CD4-positive, alpha-beta T cell treated with Interleukin-1 beta for 1 hour (primary cell): ENCODE data around the gene HPGD.

ENCODE experiments used
- DNase-seq, 2 donors: peaks; one replicate each; pipeline ENCODE4 v3.0.0-alpha.2; 2020 to 2022

Gene HPGD

DNA sequence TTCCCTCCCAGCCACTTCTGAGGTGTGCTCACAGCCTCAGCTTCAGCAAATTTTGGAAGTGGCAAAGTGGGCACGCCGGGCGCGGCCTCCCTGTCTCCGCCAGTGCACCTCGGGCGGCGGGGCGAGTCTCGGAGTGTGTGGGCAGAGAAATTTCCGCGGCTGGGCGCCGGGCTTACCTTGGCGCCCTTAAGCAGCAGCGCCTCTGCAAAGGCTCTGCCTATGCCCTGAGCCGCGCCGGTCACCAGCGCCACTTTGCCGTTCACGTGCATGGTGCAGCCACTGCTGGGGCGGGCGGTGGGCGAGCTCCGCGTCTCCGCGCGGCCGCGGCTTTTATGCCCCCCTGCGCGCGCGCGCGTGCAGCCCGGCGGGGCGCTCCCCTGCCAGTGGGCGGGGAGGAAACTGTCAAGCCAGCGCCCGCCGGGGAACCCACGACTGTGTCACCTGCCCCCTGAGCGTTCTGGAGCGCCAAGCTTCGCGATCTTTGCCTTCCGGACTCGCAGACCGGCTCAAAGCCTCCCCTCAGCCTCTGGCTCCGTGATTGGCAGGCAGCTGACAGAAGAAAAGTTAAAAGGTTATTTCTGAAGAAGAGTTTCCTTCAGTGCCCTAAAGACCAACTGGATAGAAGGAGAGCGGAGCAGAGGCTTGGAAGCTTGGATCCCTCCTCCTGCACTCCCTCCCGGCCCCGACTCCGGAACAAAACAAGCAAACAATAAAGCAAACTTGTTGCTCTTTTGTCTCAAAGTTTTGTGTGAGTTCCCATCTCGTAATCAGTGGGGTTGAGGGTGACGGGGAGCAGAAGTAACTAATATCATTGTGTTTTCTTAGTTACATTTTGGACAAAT, at the start of gene HPGD:
Gene HPGD, minus strand, starts transcription at position 306 of the 842 bp plus-strand sequence. Its CDS starts 37 bp downstream, at position 269.
- peak; percentile 66 to 76 for DNase-seq

DNA sequence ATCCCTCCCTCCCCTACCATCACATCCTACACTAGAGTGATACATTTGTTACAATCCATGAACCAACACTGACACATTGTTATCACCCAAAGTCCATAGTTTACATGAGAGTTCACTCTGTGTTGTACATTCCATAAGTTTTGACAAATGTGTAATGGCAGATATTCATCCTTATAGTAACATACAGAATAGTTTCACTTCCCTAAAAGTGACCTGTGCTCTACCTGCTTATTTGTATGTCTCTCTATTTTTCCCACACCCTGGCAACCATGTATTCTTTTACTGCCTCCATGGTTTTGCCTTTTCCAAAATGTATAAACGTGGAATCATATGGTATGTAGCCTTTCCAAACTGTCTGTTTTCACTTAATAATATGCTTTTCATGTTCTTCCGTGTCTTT, 42.2 kb upstream of the HPGD start:
- DNase-seq, result no peak

DNA sequence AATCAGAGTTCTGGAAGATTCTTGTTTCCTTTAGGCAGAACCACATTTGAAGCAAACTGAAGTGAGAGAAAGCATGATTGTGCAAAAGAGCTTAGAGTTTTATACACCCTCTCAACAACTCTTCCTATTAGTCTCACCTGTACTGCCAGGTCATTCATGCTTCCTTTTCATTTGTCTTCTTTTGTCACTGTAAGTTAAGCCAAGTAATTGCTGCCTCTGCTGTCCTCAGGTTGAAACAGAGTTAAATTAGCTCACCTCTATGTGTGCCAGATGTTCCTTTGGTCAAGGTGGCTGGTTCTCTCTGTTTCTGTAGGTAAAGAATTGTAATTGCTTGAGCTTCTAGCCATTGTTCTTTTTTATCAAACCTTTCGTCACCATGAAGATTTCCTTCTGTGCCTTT, 41.1 kb upstream of the HPGD start:
- DNase-seq, result no peak

DNA sequence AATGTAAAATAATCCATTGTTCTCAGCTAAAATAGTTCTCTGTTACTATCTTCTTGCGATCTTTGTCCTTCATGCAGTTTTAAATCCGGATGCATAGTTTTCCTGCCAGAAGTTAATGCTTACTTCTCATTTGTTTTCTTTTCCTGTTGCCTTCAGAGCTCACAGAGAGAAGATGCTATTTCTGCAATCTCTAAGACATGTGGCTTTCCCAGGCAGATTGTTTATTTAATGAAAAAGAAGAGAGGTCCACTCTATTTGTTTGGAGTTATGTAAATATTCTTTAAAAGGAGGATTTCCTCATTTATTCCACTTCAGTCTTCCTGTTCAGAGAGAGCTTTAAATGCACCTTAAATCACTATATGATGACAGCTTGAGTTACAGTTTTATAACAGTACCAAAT, 39.3 kb upstream of the HPGD start:
- no peak for DNase-seq

DNA sequence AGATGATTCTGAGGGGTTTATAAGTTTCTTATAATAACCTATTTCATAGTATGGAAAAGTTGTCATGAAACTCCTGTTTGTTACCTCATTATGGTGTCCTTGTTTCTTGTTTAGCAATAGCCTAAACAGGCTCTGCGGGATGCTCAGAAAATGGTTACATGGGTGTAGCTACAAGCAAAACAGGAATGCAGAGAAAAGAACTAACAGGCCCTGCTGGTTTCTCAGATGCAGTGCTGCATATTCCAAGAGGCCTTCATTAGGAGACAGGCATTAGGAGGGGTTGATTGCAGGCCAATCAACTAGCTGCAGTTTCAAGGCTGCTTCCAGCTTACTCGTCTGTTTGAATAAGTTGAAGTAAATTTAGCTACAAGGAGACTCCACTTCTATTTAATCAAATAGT, 37.6 kb upstream of the HPGD start:
- no peak for DNase-seq

DNA sequence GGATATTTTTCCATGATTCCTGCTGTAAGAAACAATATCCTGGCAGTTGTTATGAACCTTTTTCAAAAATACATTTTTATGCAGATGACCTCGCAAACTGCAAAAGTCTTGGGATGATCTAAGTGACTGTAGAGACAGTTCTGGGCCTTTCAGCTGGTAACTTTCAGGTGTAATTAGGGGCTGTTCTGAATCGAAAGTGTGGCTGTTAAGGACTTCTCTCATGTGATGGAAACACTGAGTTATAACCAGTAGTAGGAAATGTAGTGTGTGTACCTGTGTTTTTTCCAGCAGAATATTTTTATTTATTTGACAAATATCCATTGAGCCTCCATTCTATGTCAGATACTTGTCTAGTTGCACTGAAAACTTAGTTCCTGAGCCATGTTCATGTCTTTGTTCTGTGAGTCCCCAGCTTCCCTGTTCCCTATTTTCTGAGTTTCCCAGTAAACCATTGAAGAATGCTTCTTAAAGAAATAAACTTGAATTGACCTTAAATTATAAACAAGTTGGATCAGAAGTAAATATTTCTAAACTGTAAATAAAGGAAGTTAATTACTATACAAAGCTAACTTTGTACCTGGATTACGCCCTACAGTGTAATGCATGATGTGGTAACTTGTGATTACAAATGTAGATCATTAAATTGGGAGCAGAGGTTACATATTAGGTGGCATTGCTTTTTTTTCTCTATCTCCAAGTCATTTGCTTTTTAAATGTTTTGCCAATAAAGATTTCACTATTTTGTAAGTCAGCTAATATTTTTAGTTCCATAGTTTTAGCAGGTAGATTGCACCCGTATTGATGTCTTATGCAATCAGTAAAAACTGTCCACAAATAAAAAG, 33.7 kb upstream of the HPGD start:
- no peak for DNase-seq

DNA sequence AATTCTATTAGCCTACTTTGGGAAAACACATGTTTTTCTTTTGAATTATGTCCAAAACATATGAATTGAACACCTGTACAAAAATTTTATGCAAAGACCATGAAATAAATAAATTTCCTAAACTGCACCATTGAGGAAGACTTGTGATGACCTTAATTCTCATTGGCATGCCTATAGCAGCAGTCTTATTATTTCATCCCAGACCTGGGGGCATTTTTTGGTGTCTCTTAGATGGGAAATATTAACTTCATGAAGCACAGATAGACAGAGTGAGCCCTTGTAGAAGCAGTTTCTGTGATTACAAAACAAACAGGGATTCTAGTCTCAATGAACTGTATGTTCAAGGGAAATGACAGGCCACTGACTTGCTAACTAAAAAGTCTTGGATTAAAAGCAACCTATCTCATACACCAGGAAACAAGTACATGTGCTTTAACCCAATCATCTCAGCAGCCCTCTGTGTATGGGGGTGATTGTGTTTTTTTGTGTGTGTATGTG, 32.0 kb upstream of the HPGD start:
- DNase-seq, result no peak

DNA sequence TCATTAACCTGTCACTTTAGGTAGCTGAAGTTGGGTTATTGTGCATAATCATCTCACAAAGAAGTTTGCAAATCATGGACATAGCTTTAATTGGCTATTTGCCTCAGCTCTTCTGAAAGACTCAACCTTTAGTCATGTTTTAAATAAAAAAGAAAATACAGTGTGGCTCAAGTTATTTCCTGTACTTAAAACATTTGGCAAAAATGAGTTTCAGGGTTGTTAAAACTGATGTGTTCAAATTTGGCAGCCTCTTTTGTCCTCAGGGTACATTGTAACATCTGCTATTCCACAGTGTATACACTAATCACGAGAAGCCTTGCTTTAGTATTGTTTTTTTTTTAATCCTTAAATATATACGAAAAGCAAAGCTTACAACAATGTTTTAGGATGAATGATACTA, 31.5 kb upstream of the HPGD start:
- DNase-seq, result no peak

DNA sequence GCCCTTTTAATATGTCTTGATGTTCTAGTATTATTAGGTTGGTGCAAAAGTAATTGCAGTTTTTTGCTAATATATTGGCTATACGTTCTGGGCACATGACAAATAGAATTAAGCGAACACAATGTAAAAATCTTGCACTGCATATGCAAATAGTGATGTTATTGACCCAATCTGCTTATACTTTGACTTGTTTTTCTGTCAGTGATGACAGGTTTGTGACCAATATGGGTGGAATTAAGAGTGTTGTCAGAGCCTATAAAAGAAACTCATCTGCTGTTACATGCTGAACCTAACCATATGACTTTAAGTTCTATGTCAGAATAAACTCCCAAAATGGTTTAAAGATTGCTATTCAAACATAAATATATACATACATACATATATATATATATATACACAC, 30.7 kb upstream of the HPGD start:
- DNase-seq, result no peak

DNA sequence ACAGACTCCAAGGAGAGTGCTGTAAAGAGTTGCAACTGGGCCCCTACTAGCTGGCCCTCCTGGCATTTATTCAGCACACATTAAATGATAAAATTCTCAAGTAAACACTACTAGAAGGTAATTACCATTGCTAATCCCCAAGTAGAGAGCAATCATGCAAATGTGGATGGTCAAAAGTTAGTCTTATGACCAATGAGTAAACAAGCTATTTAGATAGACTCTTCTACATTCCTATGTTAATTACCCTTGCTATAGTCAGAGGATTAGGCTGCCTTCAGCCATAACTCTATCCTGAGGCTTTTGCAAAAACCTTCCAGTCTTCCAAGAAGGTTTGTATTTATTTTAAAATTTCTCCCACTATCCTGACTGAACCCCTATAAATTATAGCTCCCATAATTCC, 28.3 kb upstream of the HPGD start:
- DNase-seq, result no peak

DNA sequence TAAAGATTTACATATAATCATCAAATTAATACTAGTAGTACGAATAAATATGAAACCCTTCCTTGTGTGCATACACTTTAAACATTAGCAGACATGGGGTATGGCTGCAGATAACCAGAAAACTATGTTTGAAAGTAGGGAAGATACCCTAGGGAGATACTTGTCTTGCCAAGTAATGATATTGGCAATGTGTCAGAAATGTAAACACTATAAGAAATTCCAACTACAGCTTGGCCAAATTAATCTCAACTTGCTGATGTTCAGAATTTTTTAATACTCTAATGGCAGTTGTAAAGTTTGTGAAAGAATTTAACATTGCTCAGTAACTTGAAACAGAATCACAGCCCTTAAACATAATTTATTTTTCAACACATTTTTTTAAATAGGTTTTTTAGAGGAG, 27.4 kb upstream of the HPGD start:
- no peak for DNase-seq

DNA sequence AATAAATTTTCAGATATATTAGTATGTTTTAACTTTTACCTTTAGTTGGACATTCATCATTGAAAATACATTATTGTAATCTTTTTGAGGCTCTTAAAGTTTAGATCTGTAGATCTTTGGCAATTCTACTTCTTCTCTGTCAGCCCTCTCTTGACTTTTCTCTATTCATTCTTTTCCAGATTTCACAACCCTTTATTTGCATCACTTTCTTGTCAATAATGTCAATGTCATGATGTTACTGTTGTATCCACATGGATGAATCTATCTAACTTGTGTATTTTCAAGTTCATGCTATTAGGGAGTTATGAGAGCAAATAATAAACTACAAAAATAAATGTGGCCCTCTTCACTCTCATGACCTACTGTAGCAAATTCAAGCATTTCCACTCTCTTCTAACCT, 23.0 kb upstream of the HPGD start:
- no peak for DNase-seq

DNA sequence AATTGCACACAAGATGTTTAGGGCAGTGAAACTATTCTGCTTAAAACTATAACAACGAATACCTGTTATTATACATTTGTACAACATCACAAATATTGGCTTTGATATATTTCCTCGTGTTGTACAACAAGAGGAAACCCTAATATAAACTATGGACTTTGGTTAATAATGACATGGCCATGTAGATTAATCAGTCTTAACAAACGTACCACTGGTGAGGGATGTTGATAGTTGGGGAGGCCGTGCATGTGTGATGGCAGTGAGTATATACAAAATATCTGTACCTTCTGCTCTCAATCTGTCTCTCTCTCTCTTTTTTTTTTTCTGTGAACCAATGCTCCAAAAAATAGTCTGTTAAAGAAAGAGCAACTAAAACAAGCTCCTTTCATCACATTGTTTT, 22.2 kb upstream of the HPGD start:
- DNase-seq, result no peak

DNA sequence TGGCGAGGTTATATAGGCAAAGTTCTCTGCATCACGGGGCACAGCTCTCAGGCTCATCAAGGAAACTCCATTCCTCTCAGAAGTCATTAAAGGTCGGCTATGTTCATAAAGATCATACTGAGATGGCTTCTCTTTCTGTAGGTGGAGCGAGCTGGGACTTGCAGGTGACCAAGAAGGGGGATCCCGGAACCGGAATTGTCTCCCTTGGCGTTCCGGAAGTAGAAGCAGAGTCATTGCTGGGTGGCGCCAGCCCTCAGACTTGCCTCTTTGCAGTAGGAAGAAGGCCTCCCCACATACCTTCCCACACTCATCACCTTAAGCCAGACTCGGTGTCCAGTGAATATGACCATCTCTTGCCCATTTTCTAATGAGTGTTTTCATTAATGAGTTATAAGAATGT, 17.9 kb upstream of the HPGD start:
- DNase-seq, result no peak

DNA sequence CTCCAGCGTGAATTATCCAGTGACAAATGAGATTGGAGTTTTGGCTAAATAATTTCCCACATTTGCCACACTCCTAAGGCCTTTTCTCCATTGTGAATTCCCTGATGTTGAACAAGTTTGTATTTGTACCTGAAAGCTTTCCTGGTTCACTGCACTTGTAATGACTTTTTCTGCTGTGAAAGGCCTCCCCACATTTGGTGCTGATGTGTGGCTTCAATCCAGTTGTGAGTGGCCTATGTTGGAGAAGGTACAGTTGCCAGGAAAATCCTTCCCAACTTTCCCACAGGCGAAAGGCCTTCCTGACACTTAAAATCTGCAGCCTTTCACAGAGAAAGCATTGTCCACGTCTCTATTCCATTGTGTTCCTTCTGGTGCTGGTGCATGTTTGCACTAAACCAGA, 17.3 kb upstream of the HPGD start:
- DNase-seq, result no peak

DNA sequence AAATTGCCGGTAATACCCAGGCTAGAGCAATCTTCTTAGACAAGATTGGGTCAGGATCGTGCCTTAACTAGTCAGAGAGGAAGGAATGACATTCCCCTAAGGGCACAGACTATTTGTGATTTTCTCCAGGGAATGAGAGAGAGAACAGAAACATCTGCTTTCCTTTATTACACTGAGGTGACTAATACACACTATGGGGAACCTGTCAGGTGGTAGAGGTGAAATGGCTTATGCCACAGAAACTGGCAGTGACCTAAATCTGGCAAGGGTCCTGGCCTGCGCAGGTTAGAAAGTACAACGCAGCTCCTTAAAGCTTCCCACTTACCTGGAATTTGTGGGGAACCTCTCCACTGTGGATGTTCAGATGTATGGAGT, 16.6 kb upstream of the HPGD start:
- DNase-seq, result no peak

DNA sequence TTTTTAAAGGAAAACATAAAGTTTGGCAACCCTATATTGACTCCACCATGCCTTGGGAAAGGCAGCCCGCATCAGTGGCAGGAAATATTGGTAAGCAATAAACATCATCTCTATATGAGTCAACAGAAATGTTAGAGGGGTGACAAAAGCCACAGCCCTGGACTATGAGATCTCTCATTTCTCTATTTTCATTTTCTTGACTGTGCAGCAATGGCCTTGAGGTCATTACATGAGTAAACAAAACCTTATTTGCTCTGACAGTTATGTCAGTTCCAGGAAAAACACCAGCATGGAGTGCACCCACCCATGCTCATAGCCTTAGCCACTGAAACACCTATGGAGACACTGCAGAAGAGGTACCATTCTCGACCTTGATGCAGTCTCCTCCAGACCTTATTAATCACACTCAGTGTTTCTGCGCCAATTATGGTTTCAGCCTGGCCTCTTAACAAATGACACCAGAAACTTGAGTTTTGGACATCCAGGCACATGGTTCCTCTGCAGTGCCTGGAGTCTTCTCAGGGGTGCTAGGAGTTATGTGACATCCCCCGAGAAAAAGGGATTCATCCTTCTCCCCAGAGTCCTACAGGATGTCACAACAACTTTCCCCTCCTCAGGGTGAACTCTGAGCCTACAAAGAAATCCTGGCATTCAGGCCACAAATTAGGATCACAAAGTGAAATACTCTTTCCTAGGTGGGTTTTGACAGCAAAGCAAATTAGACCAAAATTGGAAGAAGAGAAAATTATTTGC, 16.0 kb upstream of the HPGD start:
- DNase-seq, result no peak

DNA sequence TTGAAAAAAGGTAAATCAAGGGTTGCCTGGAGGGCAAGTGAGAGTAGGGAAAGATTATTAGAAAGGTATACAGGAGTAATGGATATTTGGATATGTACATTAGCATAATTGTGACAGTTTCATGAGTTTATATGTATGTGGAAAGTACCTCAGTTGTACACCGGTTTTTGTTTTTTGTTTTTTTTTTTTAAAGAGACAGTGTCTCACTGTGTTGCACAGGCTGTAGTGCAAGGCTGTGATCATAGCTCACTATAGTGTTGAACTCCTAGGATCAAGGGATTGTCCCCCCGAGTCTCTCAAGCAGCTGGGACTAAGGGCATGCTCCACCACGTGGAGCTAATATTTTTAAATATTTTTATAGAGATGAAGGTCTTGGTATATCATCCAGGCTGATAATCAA, 15.3 kb upstream of the HPGD start:
- no peak for DNase-seq

DNA sequence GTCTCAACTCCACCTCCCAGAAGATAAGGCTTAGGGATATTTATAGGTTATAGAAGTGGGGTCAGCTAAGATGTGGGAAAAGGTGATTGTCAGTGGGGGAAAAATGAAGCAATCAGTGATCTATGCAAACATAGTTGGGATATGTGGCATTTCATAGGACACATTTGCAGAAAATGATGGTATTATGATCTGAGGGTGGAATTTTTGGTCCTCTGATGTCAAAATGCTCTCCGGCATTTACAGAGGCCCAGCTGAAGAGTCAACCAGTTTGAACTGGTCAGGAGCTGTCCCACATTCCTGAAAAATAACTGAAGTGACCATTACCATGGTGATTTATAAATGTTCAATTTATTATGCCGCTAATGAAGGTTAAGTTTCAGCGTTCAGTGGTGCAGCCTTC, 12.2 kb upstream of the HPGD start:
- no peak for DNase-seq

DNA sequence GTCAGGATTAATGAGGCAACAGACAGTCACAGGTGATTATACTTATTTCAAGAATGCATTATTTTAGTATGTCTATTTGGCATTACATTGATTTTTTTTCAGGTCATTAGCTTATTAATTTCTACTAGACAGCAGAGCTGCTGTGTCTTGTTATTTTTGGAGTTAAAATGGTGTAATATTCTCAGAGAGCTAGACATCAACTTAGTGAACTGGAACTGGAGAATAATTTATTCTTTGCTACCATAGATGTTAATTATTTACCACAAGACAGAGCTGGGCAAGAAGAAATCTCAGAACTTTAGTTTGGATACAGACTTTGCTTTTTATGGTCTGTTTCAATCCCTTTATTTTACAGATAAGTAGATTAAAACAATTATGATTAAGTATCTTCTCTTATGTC, 10.2 kb upstream of the HPGD start:
- DNase-seq, result no peak

DNA sequence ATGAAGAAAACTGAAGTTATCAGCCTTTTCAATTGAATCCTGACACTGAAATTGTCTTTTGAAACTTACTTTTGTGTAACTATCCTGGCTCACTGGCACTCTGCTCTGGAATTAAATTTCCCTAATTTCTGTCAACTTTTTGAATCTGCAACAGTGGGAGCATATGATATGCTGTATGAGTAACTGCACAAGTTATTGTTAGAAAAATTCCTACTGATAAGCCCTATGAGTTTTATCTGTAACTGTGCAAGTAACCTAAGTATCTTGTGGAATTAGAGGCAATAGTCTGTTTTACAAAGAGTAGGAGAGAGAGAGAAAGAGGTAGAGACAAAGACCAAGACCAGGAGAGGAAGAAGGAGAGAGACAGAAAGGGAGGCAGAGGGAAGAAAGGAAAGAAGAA, 9.2 kb upstream of the HPGD start:
- no peak for DNase-seq

DNA sequence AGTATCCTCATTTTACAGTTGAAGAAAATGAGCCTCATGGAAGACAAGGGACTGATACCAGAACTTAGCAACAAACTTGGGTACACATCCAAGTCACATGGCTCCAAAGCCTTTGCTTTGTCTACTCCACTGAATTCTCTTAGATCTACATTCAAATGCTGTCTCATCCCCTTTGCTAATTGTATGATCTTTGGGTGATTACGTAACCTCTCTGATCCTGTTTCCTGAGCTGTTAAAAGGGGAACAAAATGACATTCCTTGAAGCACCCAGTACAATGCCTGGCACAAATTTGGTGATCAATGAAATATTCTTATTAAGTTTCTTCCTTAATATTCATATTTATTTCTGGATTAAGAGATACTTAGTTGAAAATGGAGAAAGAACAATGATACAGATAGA, 5.9 kb upstream of the HPGD start:
- DNase-seq, result no peak

DNA sequence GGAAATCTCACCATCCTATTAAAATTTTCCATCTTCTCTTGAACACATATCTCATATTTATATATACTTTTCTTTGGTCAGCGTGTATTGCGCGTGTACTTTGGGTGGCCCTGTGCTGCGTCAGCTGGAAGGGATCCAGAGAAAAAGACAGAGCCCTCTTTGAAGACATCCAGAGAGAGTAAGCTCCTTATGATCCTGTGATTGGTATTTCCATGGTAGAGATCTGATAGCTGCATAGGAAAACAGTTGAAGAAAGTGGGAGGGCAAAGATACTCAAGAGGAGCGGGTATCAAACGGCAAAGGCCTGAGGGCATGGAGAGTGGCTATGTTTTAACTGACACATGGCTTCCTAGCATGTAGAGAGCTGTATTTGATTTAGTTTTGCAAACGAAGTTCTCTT, 4.4 kb upstream of the HPGD start:
- no peak for DNase-seq

DNA sequence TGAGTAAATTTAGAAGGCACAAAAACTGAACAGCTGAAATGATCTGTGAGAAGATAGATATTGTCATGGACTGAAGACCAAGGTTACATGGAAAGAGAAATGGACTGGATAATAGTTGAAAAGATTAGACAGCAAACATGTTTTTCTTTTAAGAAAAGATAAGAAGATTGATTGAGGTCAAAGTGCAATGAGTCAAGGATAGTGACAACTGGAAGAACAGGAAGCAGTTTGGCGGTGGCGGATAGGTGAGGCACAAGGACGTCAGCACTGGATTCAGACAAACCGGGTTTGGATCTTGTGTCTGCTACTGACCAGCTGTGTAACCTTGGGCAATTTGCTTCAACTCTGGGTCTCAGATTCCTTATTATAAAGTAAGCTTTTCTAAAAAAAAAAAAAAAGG, 2.0 kb upstream of the HPGD start:
- no peak for DNase-seq
